Activated CD4-positive, alpha-beta T cell treated with anti-CD3 and anti-CD28 coated beads for 24 hours (primary cell): ENCODE measurements around the gene CLEC5A.
"Not testable (repeated sequence)": the region's sequence is repeated elsewhere in the genome, so short reads cannot be mapped to it uniquely, and the experiment has no call there.

Experiments
- DNase-seq, 2 donors: peaks; one replicate each; pipeline ENCODE4 v3.0.0-alpha.2; 2020; ENCODE audit warnings: low read depth in 2 of 2

The CLEC5A gene

DNA sequence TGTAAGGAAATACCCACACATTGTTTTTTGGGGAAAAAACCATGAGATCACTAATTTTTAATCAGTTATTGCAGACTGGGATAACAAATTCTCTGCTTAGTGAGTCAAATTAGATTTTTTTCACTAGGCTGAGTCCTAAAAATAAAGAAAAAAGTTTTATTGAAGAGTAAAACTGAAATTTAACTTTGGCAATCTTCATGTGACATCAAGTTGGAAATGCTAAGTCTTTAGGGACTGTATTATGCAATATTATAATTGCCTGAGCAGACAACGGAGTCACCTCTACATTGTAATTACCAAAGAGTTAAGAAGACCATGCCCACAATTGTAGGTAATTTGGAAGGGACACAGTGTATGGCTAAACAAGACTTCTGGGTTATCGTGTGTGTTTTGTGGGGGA is 2.2 kb upstream of the CLEC5A start:
- DNase-seq = no peak

DNA sequence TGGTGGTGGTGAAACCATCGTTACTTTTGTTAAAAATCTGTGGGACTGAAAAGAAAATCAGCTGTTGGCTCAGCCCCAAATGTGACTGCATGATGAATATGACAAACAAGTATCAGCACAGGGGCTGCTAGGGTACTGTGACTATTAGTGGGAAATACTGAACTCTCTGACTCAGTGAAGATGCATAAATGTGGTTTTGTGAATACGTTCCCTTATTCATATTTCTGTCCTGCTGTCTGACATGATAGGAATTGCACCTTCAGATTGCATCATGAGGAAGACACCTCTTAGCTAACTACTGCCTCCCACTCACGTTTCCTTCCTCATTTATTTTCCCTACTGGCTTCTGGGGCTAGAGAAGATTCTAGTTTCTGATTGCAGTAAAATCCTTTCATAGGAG is 1.4 kb downstream of the CLEC5A start:
- DNase-seq = no peak

DNA sequence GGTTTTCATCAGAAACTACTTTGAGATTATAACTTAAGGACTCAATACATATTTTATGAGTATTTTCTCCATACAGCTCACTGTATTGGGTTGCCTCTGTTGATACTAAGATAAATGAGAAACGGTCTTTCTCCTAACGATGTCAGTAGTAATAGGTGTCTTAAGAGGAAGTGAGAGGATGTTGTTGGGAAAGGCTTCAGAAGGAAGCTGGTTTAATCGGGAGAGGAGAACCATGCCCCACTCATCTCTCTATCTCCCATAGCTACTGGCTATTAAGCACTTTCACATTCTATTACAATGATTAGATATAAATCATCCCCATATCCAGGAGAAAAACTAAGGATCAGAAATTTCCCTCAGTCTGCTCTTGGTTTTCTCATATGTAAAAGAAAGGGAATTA is 2.0 kb downstream of the CLEC5A start:
- no peak for DNase-seq

DNA sequence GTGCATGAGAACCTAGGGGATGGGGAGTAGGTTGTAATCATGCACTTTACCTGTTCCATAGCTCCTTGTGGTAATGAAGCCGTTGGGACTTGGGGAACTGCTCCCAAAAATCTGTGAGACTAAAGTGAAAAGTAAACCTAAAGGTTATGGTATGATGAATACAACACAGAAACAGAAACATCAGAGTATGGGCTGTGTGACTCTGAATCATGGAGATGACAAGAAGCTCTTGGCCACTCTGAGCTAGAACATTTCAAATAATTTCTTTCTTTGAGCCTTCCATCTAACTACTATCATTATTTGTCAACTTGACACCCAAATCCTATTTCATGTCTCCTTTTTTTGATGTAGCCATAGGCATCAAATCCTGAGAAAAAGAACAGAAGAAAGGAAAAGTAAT is 2.9 kb downstream of the CLEC5A start:
- no peak for DNase-seq

DNA sequence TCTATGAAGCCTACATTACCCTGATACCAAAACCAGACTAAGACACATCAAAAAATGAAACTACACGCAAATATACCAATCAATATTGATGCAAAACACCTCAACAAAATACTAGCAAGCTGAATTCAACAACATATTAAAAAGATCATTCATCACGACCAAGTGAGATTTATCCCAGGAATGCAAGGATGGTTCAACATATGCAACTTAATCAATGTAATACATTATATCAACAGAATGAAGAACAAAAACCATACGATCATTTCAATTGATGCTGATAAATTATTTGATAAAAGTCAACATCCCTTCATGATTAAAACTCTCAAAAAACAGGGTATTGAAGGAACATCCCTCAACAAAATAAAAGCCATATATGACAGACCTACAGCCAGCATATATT is 5.7 kb downstream of the CLEC5A start:
- DNase-seq = no peak

DNA sequence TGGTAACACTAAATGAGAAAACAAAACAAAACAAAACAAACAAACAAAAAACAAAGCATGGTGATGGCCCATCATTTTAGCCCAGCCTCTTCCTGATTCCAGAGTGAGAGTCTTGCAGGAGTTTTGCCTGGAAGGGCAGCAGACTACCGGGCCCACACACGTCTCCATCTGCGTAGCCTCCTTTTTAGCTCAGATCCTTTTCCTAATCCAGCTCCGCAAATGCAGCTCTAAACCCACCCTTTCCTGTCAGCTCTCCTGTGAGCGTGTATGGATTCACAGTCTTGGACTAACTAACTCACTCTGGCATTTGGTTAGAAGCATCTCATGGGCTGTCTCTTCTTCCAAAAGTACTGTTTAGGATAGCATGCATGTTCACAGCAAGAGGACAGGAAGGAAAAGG is 16.6 kb downstream of the CLEC5A start:
- DNase-seq = no peak

DNA sequence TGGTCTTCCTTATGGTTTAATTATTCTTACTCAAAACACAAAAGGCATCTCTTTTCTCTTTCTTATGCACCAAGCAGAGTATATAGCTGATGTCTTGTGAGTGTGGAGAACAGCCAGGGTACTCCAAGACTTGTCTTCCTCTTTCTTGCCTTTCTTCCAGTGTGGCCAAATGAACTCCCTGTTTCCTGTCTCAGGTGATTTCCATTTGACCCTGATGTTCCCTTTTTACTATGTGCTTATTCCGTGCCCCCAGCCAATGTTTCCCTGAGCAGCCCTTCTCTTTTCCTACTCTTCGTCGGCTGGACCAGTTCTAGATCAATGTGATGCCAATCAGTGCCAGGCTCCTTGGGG is 18.0 kb downstream of the CLEC5A start:
- no peak for DNase-seq

DNA sequence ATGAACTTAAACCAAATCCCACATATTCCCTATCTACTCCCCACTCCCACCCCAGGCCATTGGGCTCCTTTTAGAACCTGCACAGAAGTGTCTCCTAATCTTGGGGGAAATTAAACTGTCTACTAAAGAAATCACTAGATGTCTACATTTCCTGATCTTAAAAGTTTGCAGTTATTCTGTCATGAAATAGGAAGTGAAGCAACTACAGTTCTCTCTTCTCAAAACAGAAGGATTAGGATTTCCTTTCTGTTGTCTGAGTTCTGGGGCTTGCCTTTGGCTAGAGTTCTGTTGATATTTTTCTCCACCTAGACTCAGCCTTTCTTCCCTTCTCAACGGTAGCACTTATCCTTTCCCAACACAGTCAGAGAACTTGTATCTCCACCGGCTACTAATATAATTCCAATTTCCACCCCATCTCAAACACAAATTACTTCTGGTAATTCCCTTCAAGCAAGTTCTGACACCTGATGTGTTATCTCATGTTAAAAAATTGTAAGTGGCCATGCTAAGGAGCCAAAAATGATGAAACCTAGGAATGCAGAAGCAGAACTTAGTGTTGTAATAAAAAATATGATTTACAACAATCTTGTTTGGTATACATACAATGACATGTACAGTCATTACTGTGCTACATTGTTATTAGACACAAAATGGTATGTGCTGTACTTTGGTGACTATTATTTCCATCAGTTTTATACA is 18.5 kb downstream of the CLEC5A start:
- no peak for DNase-seq

DNA sequence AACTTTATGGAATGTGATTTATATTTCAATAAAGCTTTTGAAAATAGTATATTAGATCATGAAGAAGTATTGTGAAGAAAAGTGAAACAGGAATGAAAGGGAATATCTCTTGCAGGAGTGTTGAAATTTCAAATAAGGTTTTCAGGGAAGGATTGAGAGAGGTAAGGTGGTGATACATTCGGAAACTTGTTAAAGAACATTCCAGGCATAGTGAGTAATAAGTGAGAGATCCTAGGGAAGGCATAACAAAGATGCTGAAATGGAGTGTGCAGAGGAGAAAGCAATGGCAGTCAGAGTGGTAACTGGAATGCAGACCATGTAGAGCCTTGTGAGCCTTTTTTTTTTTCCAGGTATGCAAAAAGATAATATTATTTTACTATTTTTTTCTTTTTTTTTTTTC is 26.5 kb downstream of the CLEC5A start:
- DNase-seq = no peak

DNA sequence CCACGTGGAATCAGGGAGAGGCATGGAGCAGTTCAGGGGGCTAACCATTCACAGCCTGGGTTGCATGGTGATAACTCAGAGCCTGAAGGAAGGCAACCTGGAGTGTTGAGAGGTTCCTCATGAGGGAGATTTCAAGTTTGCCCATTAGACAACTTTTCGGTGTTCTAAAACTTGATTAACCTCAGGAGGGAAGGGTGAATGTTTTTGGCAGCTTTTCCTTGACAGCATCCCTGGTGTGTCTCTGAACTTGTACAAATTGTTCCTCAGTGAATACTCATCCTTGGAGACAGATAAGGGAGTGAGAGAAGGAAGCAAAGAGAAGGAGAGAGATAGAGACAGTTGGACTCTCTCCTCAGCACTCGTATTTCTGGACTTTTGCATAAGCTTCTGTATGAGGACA is 30.7 kb downstream of the CLEC5A start, which contains the start of gene OR9A4:
Gene OR9A4 (plus strand): TSS at position 301 of the 400 bp plus-strand sequence. CDS start 2,477 bp downstream, outside the sequence.
- DNase-seq = no peak

DNA sequence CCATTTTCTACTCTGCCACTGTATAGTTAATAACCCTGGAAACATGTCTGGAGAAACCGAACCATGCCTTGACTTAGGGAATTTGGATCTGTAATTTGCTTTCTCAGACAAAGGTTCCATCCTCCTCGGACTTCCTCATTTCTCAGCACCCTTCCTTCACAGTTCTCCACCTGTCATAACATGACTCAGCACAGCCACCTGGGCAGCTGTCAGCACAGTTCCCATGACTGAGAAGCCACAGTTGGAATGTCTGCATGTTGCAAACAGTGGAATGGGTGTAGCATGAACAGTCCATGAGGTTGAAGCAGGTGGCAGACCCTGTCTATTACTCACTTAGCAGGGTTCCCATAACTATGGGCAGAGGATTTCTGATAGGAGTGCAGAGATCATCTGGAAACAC is 31.2 kb downstream of the CLEC5A start:
- DNase-seq = no peak

DNA sequence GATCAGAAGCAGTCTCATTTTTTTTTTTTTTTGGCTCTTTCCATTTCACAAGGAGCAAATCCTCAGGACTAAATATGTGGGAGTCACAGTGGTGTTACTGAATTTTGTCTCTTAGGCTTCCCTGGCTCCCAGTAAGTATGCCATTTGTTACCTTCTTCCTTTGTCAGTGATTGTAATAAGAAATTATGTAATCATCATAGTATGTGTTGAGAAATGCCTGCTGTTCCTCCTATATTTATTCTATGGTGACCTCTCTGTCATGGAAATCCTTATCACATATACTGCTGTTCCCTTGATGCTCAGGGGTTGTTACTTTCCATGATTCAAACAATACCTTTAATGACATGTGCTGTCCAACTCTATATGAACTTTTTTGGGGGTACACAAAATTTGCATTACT is 35.4 kb downstream of the CLEC5A start:
- no peak for DNase-seq

DNA sequence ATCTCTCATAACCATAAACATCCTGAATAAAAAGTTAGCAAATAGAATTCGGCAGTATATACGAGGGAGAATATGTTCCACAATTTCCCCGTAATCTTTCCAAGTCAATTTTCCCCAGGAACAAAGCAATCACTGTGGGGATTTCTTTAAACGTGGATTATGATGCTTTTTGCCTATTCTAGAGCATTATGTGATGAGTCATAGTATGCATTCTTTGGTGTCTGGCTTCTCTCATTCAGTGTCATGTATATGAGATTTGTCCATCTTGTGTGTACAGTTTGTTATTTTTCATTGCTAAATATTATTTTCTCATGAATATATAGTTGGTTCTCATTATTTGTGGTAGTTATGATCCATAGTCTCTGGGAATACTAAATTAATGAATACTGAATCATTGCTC is 40.5 kb downstream of the CLEC5A start:
- no peak for DNase-seq

DNA sequence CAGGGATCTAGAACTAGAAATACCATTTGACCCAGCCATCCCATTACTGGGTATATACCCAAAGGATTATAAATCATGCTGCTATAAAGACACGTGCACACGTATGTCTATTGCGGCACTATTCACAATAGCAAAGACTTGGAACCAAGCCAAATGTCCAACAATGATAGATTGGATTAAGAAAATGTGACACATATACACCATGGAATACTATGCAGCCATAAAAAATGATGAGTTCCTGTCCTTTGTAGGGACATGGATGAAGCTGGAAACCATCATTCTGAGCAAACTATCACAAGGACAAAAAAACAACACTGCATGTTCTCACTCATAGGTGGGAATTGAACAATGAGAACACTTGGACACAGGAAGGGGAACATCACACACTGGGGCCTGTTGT is 47.4 kb downstream of the CLEC5A start:
- DNase-seq = not testable (repeated sequence)

DNA sequence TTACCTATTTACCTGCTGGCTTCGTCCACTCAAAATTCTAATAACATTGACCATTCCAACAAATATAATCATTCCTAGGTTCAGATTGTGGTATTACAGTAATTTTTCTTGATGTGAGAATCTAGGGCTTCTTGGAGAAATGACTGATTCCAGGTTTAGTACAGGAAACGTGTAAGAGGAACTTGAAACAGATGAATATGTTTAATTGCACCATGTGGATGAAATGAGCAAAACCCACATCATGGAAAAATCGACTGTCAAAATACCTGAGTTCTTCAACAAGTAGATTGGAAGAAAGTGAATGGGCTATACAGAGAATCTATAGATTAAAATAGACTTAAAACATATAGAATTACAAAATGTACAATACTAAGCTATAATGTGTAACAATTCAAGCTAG is 55.4 kb downstream of the CLEC5A start:
- DNase-seq = no peak

DNA sequence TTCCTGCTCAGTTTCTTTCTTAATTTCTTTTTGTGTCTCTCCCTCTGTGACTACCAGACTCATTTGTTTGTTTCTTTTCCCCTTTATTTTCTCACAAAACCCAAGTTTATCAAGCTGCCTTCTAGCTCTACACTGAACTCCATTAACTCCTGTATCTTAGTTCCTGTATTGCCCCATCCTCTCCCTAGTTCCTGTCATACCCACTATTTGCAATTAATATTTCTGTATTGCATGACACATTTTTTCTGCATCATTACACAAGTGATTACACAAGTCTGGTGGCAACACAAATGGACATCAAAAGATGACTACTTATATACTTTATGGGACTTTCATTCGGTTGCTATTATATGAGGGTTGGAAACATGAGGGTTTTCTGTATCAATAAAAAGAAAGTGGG is 57.5 kb downstream of the CLEC5A start:
- DNase-seq = no peak

DNA sequence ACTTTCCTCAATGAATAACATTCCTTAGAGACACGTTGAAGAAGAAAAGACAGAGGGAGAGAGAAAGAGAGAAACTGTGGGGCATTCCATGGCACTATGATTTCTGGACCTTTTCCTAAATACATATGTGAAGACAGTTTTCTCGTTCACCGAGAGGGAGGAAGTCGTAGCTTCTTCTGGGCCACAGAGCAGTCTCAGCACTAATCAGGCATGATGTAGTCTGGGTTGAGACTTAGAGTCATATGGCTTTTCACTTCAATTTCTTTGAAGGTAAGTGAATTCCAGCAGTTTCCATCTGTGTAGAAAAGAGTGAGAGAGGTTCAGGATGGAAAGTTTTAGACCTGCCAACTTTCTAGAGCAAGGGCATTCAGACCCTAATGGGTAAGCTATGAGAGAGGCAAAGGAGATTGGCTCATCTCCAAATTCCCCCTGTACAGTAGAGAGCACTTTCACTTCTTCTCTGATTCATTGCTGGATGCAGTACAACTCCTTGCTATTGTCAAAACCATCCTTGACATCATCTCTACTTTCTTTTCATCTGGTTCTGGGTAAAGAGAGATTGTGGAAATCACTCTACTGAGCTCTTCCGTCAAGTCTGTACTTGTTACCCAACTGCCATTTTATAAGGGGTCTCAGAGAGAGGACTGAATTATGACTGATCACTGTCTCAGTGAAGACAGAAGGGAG is 62.1 kb downstream of the CLEC5A start:
- DNase-seq = no peak

DNA sequence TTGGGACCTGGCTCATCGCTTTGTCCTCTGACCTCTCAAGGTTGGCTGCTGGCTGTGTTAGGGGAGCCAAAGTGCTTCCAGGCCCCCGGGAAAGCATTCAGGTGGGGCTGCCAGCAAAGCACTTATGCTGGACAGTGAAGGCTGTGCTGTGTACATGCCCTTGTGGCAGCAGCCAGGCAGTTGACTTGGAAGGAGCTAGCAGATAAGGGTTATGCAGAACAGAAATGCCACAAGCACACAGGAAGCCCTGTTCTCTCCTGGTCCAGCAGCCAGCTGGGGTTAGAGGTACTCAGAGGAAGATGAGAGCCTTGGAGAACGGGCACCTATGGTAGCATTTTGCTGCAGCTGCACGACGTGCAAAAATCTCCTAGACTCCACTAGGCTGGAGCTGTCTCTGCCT is 65.8 kb downstream of the CLEC5A start:
- no peak for DNase-seq

DNA sequence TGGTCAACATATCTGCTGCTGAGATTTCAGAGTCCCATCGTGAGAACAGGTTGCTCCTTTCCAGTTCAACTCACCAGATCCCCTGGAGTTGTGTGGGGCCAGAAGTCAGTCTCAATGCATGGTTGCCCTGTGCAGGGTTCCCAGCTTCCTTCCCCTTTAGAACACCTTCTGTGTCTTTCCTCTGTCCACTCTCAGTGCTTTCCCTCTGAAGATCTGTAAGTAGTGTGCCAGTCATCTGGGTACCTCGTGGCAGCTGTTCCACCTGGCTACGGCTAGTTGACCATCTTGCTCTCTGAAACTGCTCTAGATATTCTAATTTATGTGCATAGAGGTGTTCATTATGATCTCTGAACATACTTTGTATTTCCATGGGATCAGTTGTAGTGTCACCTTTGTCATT is 69.4 kb downstream of the CLEC5A start:
- no peak for DNase-seq
